Cardiac muscle cell (in vitro differentiated cells and primary cell): Measurements from ENCODE around the gene SETSIP. TPM values are rescaled to one million over a fixed set of nuclear protein-coding genes. Genes with fewer than 3 reads are reported as not detected.
"Not testable (repeated sequence)": the region's sequence is repeated elsewhere in the genome, so short reads cannot be mapped to it uniquely, and the experiment has no call there.

Experiments
- DNase-seq, 2 donors: peaks; one replicate each; pipeline versions ENCODE4 v3.0.0 to v3.0.0-alpha.2; 2010 to 2017; ENCODE audit warnings: low read depth in 1 of 2, low spot score in 1 of 2
- H3K27ac ChIP-seq: fragments of 200-600 bp; sonication (generic); 2 replicates; pipeline ENCODE4 v1.5.1; 2016
- H3K27me3 ChIP-seq: fragments of 200-600 bp; sonication (generic); 2 replicates; pipeline ENCODE4 v1.6.0; 2016; ENCODE audit warnings: control low read depth
- H3K36me3 ChIP-seq: fragments of 200-600 bp; sonication (generic); 2 replicates; pipeline ENCODE4 v1.5.1; 2016; ENCODE audit warnings: control low read depth
- H3K4me1 ChIP-seq: fragments of 200-600 bp; sonication (generic); 2 replicates; pipeline ENCODE4 v1.8.1; 2017; ENCODE audit warnings: low read depth, mild to moderate bottlenecking, mixed run types
- H3K4me3 ChIP-seq: fragments of 200-600 bp; sonication (generic); 2 replicates; pipeline ENCODE4 v1.5.1; 2016; ENCODE audit warnings: mild to moderate bottlenecking
- H3K9me3 ChIP-seq: fragments of 200-600 bp; sonication (generic); 2 replicates; pipeline ENCODE4 v1.5.1; 2017; ENCODE audit warnings: low read depth, mild to moderate bottlenecking, control low read depth
- polyA plus RNA-seq: library from polyadenylated mRNA; unstranded; fragments of >200 nt; fragmentation: Nextera tagmentation; extraction: Ambion mirVana; gene quantifications from 2 replicates; pipeline ENCODE4 v1.2.1, GENCODE V29; 2016
- total RNA-seq: library from RNA; depleted of rRNA; stranded (reverse); fragments of >200 nt; gene quantifications from 2 replicates; pipeline ENCODE4 v1.2.3, GENCODE V29; 2016
- TF ChIP-seq, protein P1 (sequence below): IDR thresholded peaks from 2 replicates; pipeline ENCODE4 v1.5.1; 2012; ENCODE audit warnings: low read depth, mild to moderate bottlenecking, low read length

The SETSIP gene
- total and polyA plus RNA-seq, 2 experiments from 2014 or later = not detected

DNA sequence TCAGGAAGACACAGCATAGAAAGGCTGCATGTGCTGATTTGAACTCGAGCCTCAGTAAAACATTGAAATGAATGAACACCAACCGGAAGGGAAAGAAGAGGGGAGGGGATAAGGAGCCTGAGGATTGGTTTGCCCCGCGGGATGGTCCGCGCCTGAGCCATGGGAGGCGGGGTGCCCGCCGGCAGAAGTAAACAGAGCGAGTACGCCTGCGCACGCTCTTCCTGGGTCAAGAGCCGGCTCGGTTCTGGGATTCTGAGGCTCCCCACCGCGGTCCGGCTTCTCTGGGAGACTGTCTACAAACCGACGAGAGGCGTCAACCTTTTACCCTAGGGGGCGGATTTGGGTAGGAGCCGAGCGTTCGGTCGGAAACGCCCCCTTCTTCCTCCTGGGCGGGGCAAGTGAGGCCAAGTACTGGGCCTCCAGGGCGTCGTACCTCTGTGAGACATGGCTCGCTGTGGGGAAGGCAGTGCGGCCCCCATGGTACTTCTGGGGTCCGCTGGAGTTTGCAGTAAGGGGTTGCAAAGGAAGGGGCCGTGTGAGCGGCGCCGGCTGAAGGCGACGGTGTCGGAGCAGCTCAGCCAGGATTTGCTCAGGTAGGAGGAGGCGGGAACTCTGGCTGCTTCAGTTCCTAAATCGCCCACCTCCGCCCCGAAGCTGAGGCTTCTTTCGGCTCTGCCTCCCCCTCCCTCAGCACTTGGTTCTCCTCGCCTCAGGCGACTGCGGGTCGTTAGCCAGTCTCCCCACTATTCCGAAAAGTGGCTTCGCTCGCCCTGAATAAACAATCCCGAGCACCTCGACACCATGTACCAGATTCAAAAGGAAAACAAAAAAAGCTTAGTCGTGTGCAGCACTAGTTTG lies 5.1 kb upstream of the SETSIP start, which contains the start of gene BTBD8:
Gene BTBD8, plus strand, starts transcription at position 218 of the 858 bp plus-strand sequence. Its CDS starts 227 bp downstream, at position 445.
- H3K4me3 ChIP-seq = peak within 1 kb of the TSS; percentile 78
- no peaks in the 10 kb centered on the region for H3K9me3 ChIP-seq
- DNase-seq = peak; percentile 84 to 90
- TF ChIP-seq, protein P1, sequence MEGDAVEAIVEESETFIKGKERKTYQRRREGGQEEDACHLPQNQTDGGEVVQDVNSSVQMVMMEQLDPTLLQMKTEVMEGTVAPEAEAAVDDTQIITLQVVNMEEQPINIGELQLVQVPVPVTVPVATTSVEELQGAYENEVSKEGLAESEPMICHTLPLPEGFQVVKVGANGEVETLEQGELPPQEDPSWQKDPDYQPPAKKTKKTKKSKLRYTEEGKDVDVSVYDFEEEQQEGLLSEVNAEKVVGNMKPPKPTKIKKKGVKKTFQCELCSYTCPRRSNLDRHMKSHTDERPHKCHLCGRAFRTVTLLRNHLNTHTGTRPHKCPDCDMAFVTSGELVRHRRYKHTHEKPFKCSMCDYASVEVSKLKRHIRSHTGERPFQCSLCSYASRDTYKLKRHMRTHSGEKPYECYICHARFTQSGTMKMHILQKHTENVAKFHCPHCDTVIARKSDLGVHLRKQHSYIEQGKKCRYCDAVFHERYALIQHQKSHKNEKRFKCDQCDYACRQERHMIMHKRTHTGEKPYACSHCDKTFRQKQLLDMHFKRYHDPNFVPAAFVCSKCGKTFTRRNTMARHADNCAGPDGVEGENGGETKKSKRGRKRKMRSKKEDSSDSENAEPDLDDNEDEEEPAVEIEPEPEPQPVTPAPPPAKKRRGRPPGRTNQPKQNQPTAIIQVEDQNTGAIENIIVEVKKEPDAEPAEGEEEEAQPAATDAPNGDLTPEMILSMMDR = peak; percentile 7
- H3K27ac ChIP-seq = peak within 1 kb of the TSS; percentile 73
- no peaks in the 10 kb centered on the region for H3K36me3 ChIP-seq
- no peaks in the 10 kb centered on the region for H3K4me1 ChIP-seq
- H3K27me3 ChIP-seq = no peaks in the 10 kb centered on the region

DNA sequence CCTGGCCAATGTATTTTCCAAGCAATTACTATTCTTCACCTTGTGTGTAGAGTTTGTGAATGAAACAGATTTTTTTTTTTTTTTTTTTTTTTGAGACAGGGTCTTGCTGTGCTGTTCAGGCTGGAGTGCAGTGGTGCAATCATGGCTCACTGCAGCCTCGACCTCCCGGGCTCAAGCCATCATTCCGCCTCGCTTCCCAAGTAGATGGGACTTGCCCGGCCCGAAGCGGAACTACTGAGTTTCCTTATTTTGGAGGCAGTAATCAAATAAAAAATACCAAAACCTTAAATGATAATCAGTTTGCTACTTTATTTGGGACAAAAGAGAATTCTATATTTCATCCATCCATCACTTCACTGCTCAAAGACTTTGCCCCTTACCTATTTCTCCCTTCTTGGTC lies 4.2 kb upstream of the SETSIP start:
- no peak overlapping the region for H3K4me3 ChIP-seq
- no peaks in the 10 kb centered on the region for H3K36me3 ChIP-seq
- no peaks in the 10 kb centered on the region for H3K9me3 ChIP-seq
- H3K4me1 ChIP-seq = no peaks in the 10 kb centered on the region
- no peaks in the 10 kb centered on the region for H3K27me3 ChIP-seq
- DNase-seq = no peak
- TF ChIP-seq, protein P1 = no peak
- H3K27ac ChIP-seq = no peak overlapping the region

DNA sequence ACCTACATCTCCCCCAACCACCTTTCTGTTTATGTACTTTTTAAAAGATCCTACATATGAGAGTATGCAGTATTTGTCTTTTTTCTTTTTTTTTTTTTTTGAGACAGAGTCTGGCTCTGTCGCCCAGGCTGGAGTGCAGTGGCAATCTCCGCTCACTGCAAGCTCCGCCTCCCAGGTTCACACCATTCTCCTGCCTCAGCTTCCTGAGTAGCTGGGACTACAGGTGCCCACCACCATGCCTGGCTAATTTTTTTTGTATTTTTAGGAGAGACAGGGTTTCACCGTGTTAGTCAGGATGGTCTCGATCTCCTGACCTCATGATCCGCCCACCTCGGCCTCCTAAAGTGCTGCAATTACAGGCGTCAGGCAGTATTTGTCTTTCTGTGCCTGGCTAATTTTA lies 2.9 kb upstream of the SETSIP start:
- DNase-seq = not testable (repeated sequence)

DNA sequence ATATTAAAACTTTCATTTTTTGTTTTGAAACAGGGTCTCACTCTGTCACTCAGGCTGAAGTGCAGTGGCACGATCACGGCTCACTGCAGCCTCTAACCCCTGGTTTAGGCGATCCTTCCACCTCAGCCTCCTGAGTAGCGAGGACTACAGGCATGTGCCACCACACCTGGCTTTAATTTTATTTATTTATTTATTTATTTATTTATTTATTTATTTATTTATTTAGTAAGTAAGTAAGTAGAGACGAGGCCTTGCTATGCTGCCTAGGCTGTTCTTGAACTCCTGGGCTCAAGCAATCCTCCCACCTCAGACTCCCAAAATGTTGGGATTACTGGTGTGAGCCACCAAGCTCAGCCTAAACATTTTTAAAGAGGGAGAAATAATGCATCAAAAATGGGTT lies 1.2 kb upstream of the SETSIP start:
- no peak overlapping the region for H3K27ac ChIP-seq
- no peak for DNase-seq
- no peaks in the 10 kb centered on the region for H3K27me3 ChIP-seq
- TF ChIP-seq, protein P1 = no peak
- H3K9me3 ChIP-seq = no peaks in the 10 kb centered on the region
- H3K4me1 ChIP-seq = no peaks in the 10 kb centered on the region
- no peaks in the 10 kb centered on the region for H3K36me3 ChIP-seq
- H3K4me3 ChIP-seq = no peak overlapping the region

More for the DNA sequence above, 2.9 kb upstream of the SETSIP start:
- H3K9me3 ChIP-seq, H3K36me3 ChIP-seq, H3K27ac ChIP-seq, H3K27me3 ChIP-seq, H3K4me3 ChIP-seq, H3K4me1 ChIP-seq: not testable (repeated sequence)

DNA sequence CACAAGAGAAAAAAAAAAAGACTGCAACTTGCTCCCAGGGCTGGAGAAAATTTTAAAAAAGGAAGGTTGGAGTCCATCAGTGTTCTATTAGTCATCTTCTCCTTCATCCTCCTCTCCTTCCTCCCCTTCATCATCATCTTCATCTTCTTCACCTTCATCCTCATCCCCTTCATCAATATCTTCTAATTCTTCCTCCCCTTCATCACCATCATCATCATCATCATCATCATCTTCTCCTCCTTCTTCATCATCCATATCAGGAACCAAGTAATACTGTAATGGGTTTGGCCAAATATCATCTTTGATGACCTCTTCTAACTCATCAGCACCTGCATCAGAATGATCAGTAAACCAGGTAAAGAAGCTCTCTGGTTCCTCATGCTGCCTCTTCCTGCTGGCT lies 765 bp downstream of the SETSIP start:
- H3K36me3 ChIP-seq, H3K9me3 ChIP-seq, H3K27ac ChIP-seq, H3K4me1 ChIP-seq, DNase-seq, H3K27me3 ChIP-seq, H3K4me3 ChIP-seq: not testable (repeated sequence)

DNA sequence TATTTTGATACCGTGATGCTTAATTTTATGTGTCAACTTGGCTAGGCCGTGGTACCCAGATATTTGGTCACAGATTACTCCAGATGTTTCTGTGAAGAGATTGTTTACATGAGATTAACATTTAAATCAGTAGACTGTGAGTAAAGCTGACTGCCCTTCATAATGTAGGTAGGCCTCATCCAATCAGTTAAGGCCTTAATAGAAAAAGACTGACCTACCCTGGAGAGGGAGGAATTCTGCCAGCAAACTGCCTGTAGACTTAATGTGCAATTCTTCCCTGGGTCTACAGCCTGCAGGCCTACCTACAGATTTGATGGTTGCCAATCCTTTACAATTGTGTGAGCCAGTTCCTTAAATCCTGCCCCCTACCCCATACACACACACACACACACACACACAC lies 4.3 kb downstream of the SETSIP start:
- Histone ChIP-seq H3K4me1 (no peaks in the 10 kb centered on the region), H3K9me3 (no peaks in the 10 kb centered on the region), H3K27me3 (no peaks in the 10 kb centered on the region), H3K4me3 (no peak overlapping the region), H3K36me3 (no peaks in the 10 kb centered on the region), H3K27ac (no peak overlapping the region)
- TF ChIP-seq, protein P1 = no peak
- DNase-seq = no peak
